Subcutaneous abdominal adipose tissue (tissue), 5 donors: Measurements from ENCODE around the gene FAM78A.

ENCODE experiments used
- H3K27ac ChIP-seq: one replicate; pipeline ENCODE4 v1.7.0; 2013; ENCODE audit warnings: low read depth, mild to moderate bottlenecking, inconsistent platforms, low read length, moderate library complexity
- H3K27me3 ChIP-seq, 5 donors: one replicate each; pipeline ENCODE4 v1.7.0; 2013; ENCODE audit warnings: low read length in 5 of 5, inconsistent platforms in 1 of 5; ENCODE audit not compliant: control insufficient read depth in 5 of 5, insufficient read depth in 4 of 5
- H3K36me3 ChIP-seq, 5 donors: one replicate each; pipeline ENCODE4 v1.7.0; 2013; ENCODE audit warnings: low read length in 5 of 5; ENCODE audit not compliant: control insufficient read depth in 5 of 5, insufficient read depth in 5 of 5
- H3K4me1 ChIP-seq, 5 donors: one replicate each; pipeline ENCODE4 v1.7.0; 2013; ENCODE audit warnings: low read length in 5 of 5, mild to moderate bottlenecking in 3 of 5, moderate library complexity in 1 of 5; ENCODE audit not compliant: control insufficient read depth in 5 of 5, insufficient read depth in 5 of 5
- H3K4me3 ChIP-seq, 5 donors: one replicate each; pipeline ENCODE4 v1.7.0; 2013; ENCODE audit warnings: low read length in 5 of 5, low read depth in 1 of 5
- H3K9ac ChIP-seq, 5 donors: one replicate each; pipeline ENCODE4 v1.7.0; 2013; ENCODE audit warnings: low read length in 5 of 5, mild to moderate bottlenecking in 4 of 5, moderate library complexity in 3 of 5
- H3K9me3 ChIP-seq, 5 donors: one replicate each; pipeline ENCODE4 v1.7.0; 2013; ENCODE audit warnings: low read length in 5 of 5; ENCODE audit not compliant: control insufficient read depth in 5 of 5
- donor health status: healthy.
- donor health status: healthy.
- donor health status: healthy.
- donor health status: healthy.
- donor health status: healthy.

FAM78A gene

GRCh38 chr9:131291795-131292315 lies 15.5 kb upstream of the FAM78A start:
- no peaks in the 10 kb centered on the region for H3K9me3 ChIP-seq
- peaks cover 0 to 33% (median 23%) of the 10 kb centered on the region in 5 donors for H3K4me1 ChIP-seq
- H3K27ac ChIP-seq, result no peak overlapping the region
- H3K27me3 ChIP-seq, result no peaks in the 10 kb centered on the region
- no peak overlapping the region for H3K4me3 ChIP-seq
- H3K9ac ChIP-seq, result no peak overlapping the region
- peaks cover 0 to 9% (median 2%) of the 10 kb centered on the region in 5 donors for H3K36me3 ChIP-seq

- H3K9ac ChIP-seq, result peak overlapping the region in 4 of 5 donors; percentile 81 to 92 (median 90)
- peaks cover 0 to 33% (median 23%) of the 10 kb centered on the region in 5 donors for H3K4me1 ChIP-seq
- H3K27ac ChIP-seq, result no peak overlapping the region
- H3K36me3 ChIP-seq, result peaks cover 0 to 7% (median 2%) of the 10 kb centered on the region in 5 donors
- H3K4me3 ChIP-seq, result peak overlapping the region in 4 of 5 donors; percentile 67 to 73 (median 71)
- H3K27me3 ChIP-seq, result no peaks in the 10 kb centered on the region
- H3K9me3 ChIP-seq, result no peaks in the 10 kb centered on the region
These were observed 14.6 kb upstream of the FAM78A start for GRCh38 chr9:131290767-131291370.

GRCh38 chr9:131290036-131290766 lies 13.9 kb upstream of the FAM78A start:
- no peaks in the 10 kb centered on the region for H3K9me3 ChIP-seq
- peaks cover 0 to 33% (median 23%) of the 10 kb centered on the region in 5 donors for H3K4me1 ChIP-seq
- no peaks in the 10 kb centered on the region for H3K27me3 ChIP-seq
- peak overlapping the region in 4 of 5 donors; percentile 67 to 73 (median 71) for H3K4me3 ChIP-seq
- peaks cover 0 to 7% (median 2%) of the 10 kb centered on the region in 5 donors for H3K36me3 ChIP-seq
- peak overlapping the region; percentile 63 to 92 (median 88) for H3K9ac ChIP-seq
- H3K27ac ChIP-seq, result peak overlapping the region; percentile 54

GRCh38 chr9:131289301-131290035 lies 13.2 kb upstream of the FAM78A start, which contains the start of gene PLPP7:
PLPP7 (plus strand) TSS chr9:131289723; CDS start chr9:131289998, 275 bp downstream.
- H3K9me3 ChIP-seq, result no peaks in the 10 kb centered on the region
- H3K4me3 ChIP-seq, result peak within 1 kb of the TSS in 4 of 5 donors; percentile 67 to 73 (median 71)
- peaks cover 0 to 7% (median 2%) of the 10 kb centered on the region in 5 donors for H3K36me3 ChIP-seq
- H3K9ac ChIP-seq, result peak within 1 kb of the TSS; percentile 63 to 92 (median 88)
- H3K27me3 ChIP-seq, result no peaks in the 10 kb centered on the region
- H3K27ac ChIP-seq, result peak within 1 kb of the TSS; percentile 54
- H3K4me1 ChIP-seq, result peaks cover 0 to 33% (median 23%) of the 10 kb centered on the region in 5 donors

GRCh38 chr9:131288217-131288616 lies 11.9 kb upstream of the FAM78A start:
- Histone ChIP-seq H3K4me3 (no peak overlapping the region), H3K4me1 (peaks cover 0 to 33% (median 23%) of the 10 kb centered on the region in 5 donors)

DNA sequence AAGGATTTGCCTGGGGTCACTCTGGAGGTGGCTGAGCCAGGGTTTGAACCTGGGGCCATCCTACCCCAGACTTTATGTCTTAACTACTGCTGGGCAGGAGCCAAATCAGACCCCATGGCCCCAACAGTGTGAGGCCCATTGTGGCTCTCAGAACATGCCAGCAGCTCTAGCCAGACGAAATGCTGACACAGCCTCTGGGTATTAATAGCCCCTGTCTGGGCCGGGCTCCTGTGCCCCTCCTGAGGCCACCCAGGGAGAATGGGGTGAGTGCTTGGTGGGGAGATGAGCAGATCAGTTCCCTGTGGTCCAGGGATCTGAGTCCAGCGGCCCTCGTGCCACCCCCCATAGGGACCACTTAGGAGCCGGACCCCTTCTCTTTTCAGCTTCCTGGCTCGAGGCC lies 11.0 kb upstream of the FAM78A start:
- Histone ChIP-seq H3K4me1 (peaks cover 0 to 36% (median 25%) of the 10 kb centered on the region in 5 donors), H3K9me3 (no peaks in the 10 kb centered on the region), H3K9ac (no peak overlapping the region), H3K27ac (no peak overlapping the region), H3K36me3 (peaks cover 0 to 2% (median 0%) of the 10 kb centered on the region in 5 donors), H3K27me3 (peaks cover under 1 to 7% (median 3%) of the 10 kb centered on the region in 5 donors), H3K4me3 (no peak overlapping the region)

More at GRCh38 chr9:131288217-131288616, 11.9 kb upstream of the FAM78A start:
- Histone ChIP-seq H3K36me3 (peaks cover 0 to 2% (median 0%) of the 10 kb centered on the region in 5 donors), H3K27me3 (peaks cover 0 to 2% (median 0%) of the 10 kb centered on the region in 5 donors), H3K27ac (no peak overlapping the region), H3K9ac (no peak overlapping the region), H3K9me3 (no peaks in the 10 kb centered on the region)

DNA sequence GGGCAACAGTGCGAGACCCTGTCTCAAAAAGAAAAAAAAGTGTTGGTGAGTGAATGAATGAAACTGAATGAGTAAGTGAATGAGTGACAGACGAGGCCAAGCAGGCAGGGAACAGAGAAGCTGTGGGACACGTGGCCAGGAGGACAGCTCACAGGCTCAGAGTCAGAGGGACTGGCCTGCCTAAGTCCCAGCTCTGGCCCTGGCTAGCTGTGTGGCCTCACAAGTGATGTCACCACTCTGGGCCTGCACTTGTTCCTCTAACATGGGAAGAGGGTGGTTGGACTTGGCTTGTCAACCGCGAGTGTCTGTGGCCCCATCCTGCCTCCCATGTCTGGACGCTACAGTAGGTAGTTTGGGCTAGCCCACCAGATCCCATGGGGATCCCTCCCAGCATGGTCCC lies 8.5 kb upstream of the FAM78A start:
- no peaks in the 10 kb centered on the region for H3K9me3 ChIP-seq
- H3K36me3 ChIP-seq, result no peaks in the 10 kb centered on the region
- peaks cover 0 to 14% (median 10%) of the 10 kb centered on the region in 5 donors for H3K4me1 ChIP-seq
- no peak overlapping the region for H3K27ac ChIP-seq
- no peak overlapping the region for H3K4me3 ChIP-seq
- peaks cover 14 to 26% (median 20%) of the 10 kb centered on the region in 5 donors for H3K27me3 ChIP-seq
- no peak overlapping the region for H3K9ac ChIP-seq

DNA sequence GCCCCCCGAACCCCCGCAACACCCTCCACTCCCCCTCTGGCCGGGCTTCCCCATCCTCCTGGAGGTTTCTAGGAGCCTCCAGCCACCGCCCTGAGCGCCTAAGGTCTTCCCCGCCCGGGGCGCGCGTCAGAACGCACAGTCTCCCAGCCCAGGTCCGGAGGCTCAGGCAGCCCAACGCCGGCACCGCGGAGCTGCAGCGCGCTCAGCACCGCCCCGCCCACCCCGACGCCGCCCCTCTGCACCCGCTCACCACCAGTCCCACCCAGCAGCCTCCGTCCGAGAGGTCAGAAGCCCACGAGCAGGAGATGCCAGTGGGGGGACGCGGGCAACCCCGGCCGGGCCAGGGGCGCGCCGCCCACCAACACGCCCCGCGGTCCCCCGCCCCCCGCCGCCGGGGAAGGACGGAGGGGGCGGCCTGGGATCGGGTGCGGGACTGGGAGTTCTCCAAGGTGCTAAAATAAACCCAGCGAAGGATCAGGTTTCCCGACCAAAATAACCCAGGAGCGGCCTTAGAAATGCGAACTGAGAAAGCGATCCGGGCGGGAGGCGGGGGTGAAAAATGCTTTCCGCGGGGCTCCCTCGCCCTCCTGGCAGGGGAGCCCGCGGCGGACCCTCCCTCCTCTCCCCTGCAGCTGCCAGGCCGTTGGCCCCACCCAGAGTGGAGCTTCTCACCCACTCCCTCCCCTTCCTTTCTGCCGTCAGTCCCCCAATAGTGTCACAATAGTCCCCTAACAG lies 6.5 kb upstream of the FAM78A start:
- H3K9me3 ChIP-seq, result no peaks in the 10 kb centered on the region
- peaks cover 0 to 11% (median 2%) of the 10 kb centered on the region in 5 donors for H3K4me1 ChIP-seq
- no peak overlapping the region for H3K4me3 ChIP-seq
- H3K36me3 ChIP-seq, result no peaks in the 10 kb centered on the region
- H3K9ac ChIP-seq, result no peak overlapping the region
- no peak overlapping the region for H3K27ac ChIP-seq
- peaks cover 15 to 26% (median 20%) of the 10 kb centered on the region in 5 donors for H3K27me3 ChIP-seq

DNA sequence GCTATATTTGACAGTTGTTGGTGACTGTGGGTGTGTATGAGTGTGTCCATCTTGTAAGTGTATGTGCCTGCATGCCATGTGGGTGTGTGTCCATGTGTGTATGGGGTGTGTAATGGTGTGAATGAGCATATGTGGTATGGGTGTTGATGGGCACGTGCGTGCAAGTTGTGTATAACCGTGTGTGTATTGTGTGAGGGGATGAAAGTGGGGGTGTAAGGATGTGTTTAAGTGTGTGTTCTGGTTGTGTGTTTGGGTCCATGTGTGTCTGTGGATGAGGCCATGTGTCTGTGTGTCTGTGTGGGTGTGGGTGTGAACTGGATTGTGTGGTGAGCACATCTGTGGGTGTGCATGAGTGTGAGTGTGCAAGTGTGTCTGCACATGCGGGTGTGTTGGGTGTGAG lies 5.9 kb upstream of the FAM78A start:
- H3K4me3 ChIP-seq, result no peak overlapping the region
- H3K4me1 ChIP-seq, result peaks cover 0 to 14% (median 2%) of the 10 kb centered on the region in 5 donors
- H3K9me3 ChIP-seq, result no peaks in the 10 kb centered on the region
- no peak overlapping the region for H3K27ac ChIP-seq
- H3K36me3 ChIP-seq, result no peaks in the 10 kb centered on the region
- no peak overlapping the region for H3K9ac ChIP-seq
- H3K27me3 ChIP-seq, result peaks cover 15 to 26% (median 20%) of the 10 kb centered on the region in 5 donors
